Immature natural killer cell (primary cell): ENCODE measurements around the gene HAPLN3. TPM values are rescaled to one million over a fixed set of nuclear protein-coding genes. Genes with fewer than 3 reads are reported as not detected.

ENCODE experiments used
- DNase-seq, 3 donors: peaks; one replicate each; pipeline ENCODE4 v3.0.0; 2022; ENCODE audit warnings: mixed read lengths in 1 of 3
- H3K27ac Mint-ChIP-seq, 6 donors: one replicate each; pipeline ENCODE4 v1.8.0; 2020; ENCODE audit warnings: mixed read lengths in 6 of 6, mild to moderate bottlenecking in 5 of 6, inconsistent platforms in 4 of 6, moderate library complexity in 3 of 6
- H3K27me3 Mint-ChIP-seq, 3 donors: one replicate each; pipeline ENCODE4 v1.8.0; 2020 to 2021; ENCODE audit warnings: low read depth in 3 of 3, mild to moderate bottlenecking in 3 of 3, mixed read lengths in 3 of 3, moderate library complexity in 3 of 3, inconsistent platforms in 1 of 3
- H3K36me3 Mint-ChIP-seq, 3 donors: one replicate each; pipeline ENCODE4 v1.8.0; 2020; ENCODE audit warnings: mixed read lengths in 3 of 3, inconsistent platforms in 2 of 3, mild to moderate bottlenecking in 2 of 3
- H3K4me1 Mint-ChIP-seq, 2 donors: one replicate each; pipeline ENCODE4 v1.8.0; 2020; ENCODE audit warnings: inconsistent platforms in 2 of 2, mild to moderate bottlenecking in 2 of 2, mixed read lengths in 2 of 2, moderate library complexity in 1 of 2
- H3K4me3 Mint-ChIP-seq, 5 donors: one replicate each; pipeline ENCODE4 v1.8.0; 2020; ENCODE audit warnings: mild to moderate bottlenecking in 5 of 5, mixed read lengths in 5 of 5, inconsistent platforms in 3 of 5, moderate library complexity in 3 of 5
- H3K9me3 Mint-ChIP-seq, 6 donors: one replicate each; pipeline ENCODE4 v1.8.0; 2020; ENCODE audit warnings: mild to moderate bottlenecking in 6 of 6, mixed read lengths in 6 of 6, inconsistent platforms in 4 of 6, moderate library complexity in 3 of 6
- polyA plus RNA-seq, 3 donors: library from polyadenylated mRNA; unstranded; fragments of 300-500 nt; fragmentation: Illumina TruSeq; gene quantifications; one replicate each; pipeline ENCODE4 v1.2.3, GENCODE V29; 2021

HAPLN3 gene
- polyA plus RNA-seq, 3 donors from 2014 or later: 3.4 to 7.8 (median 5.3) TPM

GRCh38 chr15:88877415-88877814 is 17.9 kb downstream of the HAPLN3 start:
- no peaks in the 10 kb centered on the region for H3K9me3 Mint-ChIP-seq
- DNase-seq: no peak
- H3K4me1 Mint-ChIP-seq: no peaks in the 10 kb centered on the region
- no peak overlapping the region for H3K27ac Mint-ChIP-seq
- H3K36me3 Mint-ChIP-seq: no peaks in the 10 kb centered on the region
- H3K4me3 Mint-ChIP-seq: no peak overlapping the region
- peaks cover 0 to 14% (median 2%) of the 10 kb centered on the region in 3 donors for H3K27me3 Mint-ChIP-seq

GRCh38 chr15:88876573-88876972 is 18.8 kb downstream of the HAPLN3 start:
- no peaks in the 10 kb centered on the region for H3K4me1 Mint-ChIP-seq
- no peaks in the 10 kb centered on the region for H3K9me3 Mint-ChIP-seq
- no peak for DNase-seq
- H3K27me3 Mint-ChIP-seq: peaks cover 0 to 14% (median 3%) of the 10 kb centered on the region in 3 donors
- H3K27ac Mint-ChIP-seq: no peak overlapping the region
- H3K4me3 Mint-ChIP-seq: no peak overlapping the region
- H3K36me3 Mint-ChIP-seq: no peaks in the 10 kb centered on the region

- H3K4me3 Mint-ChIP-seq: no peak overlapping the region
- H3K4me1 Mint-ChIP-seq: no peaks in the 10 kb centered on the region
Observed at GRCh38 chr15:88874684-88875083, 20.7 kb downstream of the HAPLN3 start.

GRCh38 chr15:88874275-88874674 is 21.1 kb downstream of the HAPLN3 start:
- DNase-seq: no peak
- H3K4me3 Mint-ChIP-seq: no peak overlapping the region
- peaks cover 0 to 13% (median 3%) of the 10 kb centered on the region in 3 donors for H3K27me3 Mint-ChIP-seq
- H3K36me3 Mint-ChIP-seq: no peaks in the 10 kb centered on the region
- no peak overlapping the region for H3K27ac Mint-ChIP-seq
- no peaks in the 10 kb centered on the region for H3K9me3 Mint-ChIP-seq
- no peaks in the 10 kb centered on the region for H3K4me1 Mint-ChIP-seq

More at GRCh38 chr15:88874684-88875083, 20.7 kb downstream of the HAPLN3 start:
- Mint-ChIP-seq H3K9me3 (no peaks in the 10 kb centered on the region), H3K36me3 (no peaks in the 10 kb centered on the region), H3K27ac (no peak overlapping the region), H3K27me3 (peaks cover 0 to 14% (median 3%) of the 10 kb centered on the region in 3 donors)
- DNase-seq: no peak

GRCh38 chr15:88873786-88874185 is 21.6 kb downstream of the HAPLN3 start:
- no peaks in the 10 kb centered on the region for H3K9me3 Mint-ChIP-seq
- H3K27ac Mint-ChIP-seq: no peak overlapping the region
- no peaks in the 10 kb centered on the region for H3K36me3 Mint-ChIP-seq
- H3K4me3 Mint-ChIP-seq: no peak overlapping the region
- H3K4me1 Mint-ChIP-seq: no peaks in the 10 kb centered on the region
- no peak for DNase-seq
- H3K27me3 Mint-ChIP-seq: peaks cover under 1 to 12% (median 1%) of the 10 kb centered on the region in 3 donors

- no peaks in the 10 kb centered on the region for H3K36me3 Mint-ChIP-seq
- no peak overlapping the region for H3K4me3 Mint-ChIP-seq
- no peaks in the 10 kb centered on the region for H3K4me1 Mint-ChIP-seq
- DNase-seq: no peak
- no peaks in the 10 kb centered on the region for H3K9me3 Mint-ChIP-seq
- no peak overlapping the region for H3K27ac Mint-ChIP-seq
- peaks cover 1 to 12% (median 2%) of the 10 kb centered on the region in 3 donors for H3K27me3 Mint-ChIP-seq
Observed at GRCh38 chr15:88872706-88873105, 22.6 kb downstream of the HAPLN3 start.

GRCh38 chr15:88872106-88872505 is 23.2 kb downstream of the HAPLN3 start:
- H3K9me3 Mint-ChIP-seq: no peaks in the 10 kb centered on the region
- no peaks in the 10 kb centered on the region for H3K4me1 Mint-ChIP-seq
- no peaks in the 10 kb centered on the region for H3K36me3 Mint-ChIP-seq
- no peak for DNase-seq
- no peak overlapping the region for H3K4me3 Mint-ChIP-seq
- H3K27ac Mint-ChIP-seq: no peak overlapping the region
- H3K27me3 Mint-ChIP-seq: peaks cover 1 to 12% (median 2%) of the 10 kb centered on the region in 3 donors

GRCh38 chr15:88871313-88871712 is 24.0 kb downstream of the HAPLN3 start:
- DNase-seq: no peak
- H3K27ac Mint-ChIP-seq: no peak overlapping the region
- H3K4me1 Mint-ChIP-seq: no peaks in the 10 kb centered on the region
- peaks cover 1 to 14% (median 2%) of the 10 kb centered on the region in 3 donors for H3K27me3 Mint-ChIP-seq
- no peak overlapping the region for H3K4me3 Mint-ChIP-seq
- no peaks in the 10 kb centered on the region for H3K9me3 Mint-ChIP-seq
- H3K36me3 Mint-ChIP-seq: no peaks in the 10 kb centered on the region

GRCh38 chr15:88866295-88866881 is 29.0 kb downstream of the HAPLN3 start:
- Mint-ChIP-seq H3K9me3 (peaks cover 0 to 1% (median 0%) of the 10 kb centered on the region in 6 donors), H3K27me3 (peaks cover 0 to 2% (median 2%) of the 10 kb centered on the region in 3 donors), H3K27ac (no peak overlapping the region), H3K4me3 (no peak overlapping the region), H3K36me3 (no peaks in the 10 kb centered on the region), H3K4me1 (no peaks in the 10 kb centered on the region)
- no peak for DNase-seq

- Mint-ChIP-seq H3K36me3 (no peaks in the 10 kb centered on the region), H3K4me3 (no peak overlapping the region), H3K4me1 (no peaks in the 10 kb centered on the region), H3K27me3 (peaks cover 0 to 2% (median 2%) of the 10 kb centered on the region in 3 donors), H3K27ac (no peak overlapping the region), H3K9me3 (peaks cover 0 to 1% (median 0%) of the 10 kb centered on the region in 6 donors)
- DNase-seq: no peak
Observed at GRCh38 chr15:88865498-88866099, 29.7 kb downstream of the HAPLN3 start.

- Mint-ChIP-seq H3K4me3 (no peak overlapping the region), H3K9me3 (peaks cover 0 to 1% (median 0%) of the 10 kb centered on the region in 6 donors), H3K27ac (no peak overlapping the region), H3K36me3 (no peaks in the 10 kb centered on the region), H3K4me1 (no peaks in the 10 kb centered on the region), H3K27me3 (peaks cover 0 to 2% (median 2%) of the 10 kb centered on the region in 3 donors)
- DNase-seq: no peak
Observed at GRCh38 chr15:88864861-88865497, 30.4 kb downstream of the HAPLN3 start.

GRCh38 chr15:88863412-88863811 is 31.9 kb downstream of the HAPLN3 start:
- DNase-seq: no peak
- peaks cover 0 to 1% (median 0%) of the 10 kb centered on the region in 6 donors for H3K9me3 Mint-ChIP-seq
- H3K27ac Mint-ChIP-seq: no peak overlapping the region
- no peaks in the 10 kb centered on the region for H3K36me3 Mint-ChIP-seq
- peaks cover 0 to 2% (median 1%) of the 10 kb centered on the region in 3 donors for H3K27me3 Mint-ChIP-seq
- H3K4me3 Mint-ChIP-seq: no peak overlapping the region
- no peaks in the 10 kb centered on the region for H3K4me1 Mint-ChIP-seq

GRCh38 chr15:88860212-88860611 is 35.1 kb downstream of the HAPLN3 start:
- peaks cover 0 to 1% (median 0%) of the 10 kb centered on the region in 3 donors for H3K27me3 Mint-ChIP-seq
- no peaks in the 10 kb centered on the region for H3K4me1 Mint-ChIP-seq
- DNase-seq: no peak
- H3K9me3 Mint-ChIP-seq: peaks cover 0 to 1% (median 0%) of the 10 kb centered on the region in 6 donors
- H3K4me3 Mint-ChIP-seq: no peak overlapping the region
- H3K27ac Mint-ChIP-seq: no peak overlapping the region
- no peaks in the 10 kb centered on the region for H3K36me3 Mint-ChIP-seq

- peaks cover 0 to 1% (median 0%) of the 10 kb centered on the region in 3 donors for H3K27me3 Mint-ChIP-seq
- no peaks in the 10 kb centered on the region for H3K4me1 Mint-ChIP-seq
- H3K27ac Mint-ChIP-seq: no peak overlapping the region
- no peak overlapping the region for H3K4me3 Mint-ChIP-seq
- no peaks in the 10 kb centered on the region for H3K36me3 Mint-ChIP-seq
- no peak for DNase-seq
- H3K9me3 Mint-ChIP-seq: peaks cover under 1 to 7% (median 2%) of the 10 kb centered on the region in 6 donors
Observed at GRCh38 chr15:88859550-88859949, 35.8 kb downstream of the HAPLN3 start.
